Mesenchymal stem cell (in vitro differentiated cells and primary cell): ENCODE results near the gene KLHL18.
"Not testable (repeated sequence)": the region's sequence is repeated elsewhere in the genome, so short reads cannot be mapped to it uniquely, and the experiment has no call there.

ENCODE experiments used
- DNase-seq: peaks from one replicate; pipeline ENCODE4 v3.0.0-alpha.2; 2013
- H2AFZ ChIP-seq: one replicate; pipeline ENCODE4 v1.6.1; 2013; ENCODE audit warnings: low read depth, mild to moderate bottlenecking, control low read depth, inconsistent platforms, low read length, moderate library complexity
- H2AK5ac ChIP-seq: 2 replicates; pipeline ENCODE4 v1.6.1; 2013; ENCODE audit warnings: low read length, moderate library complexity, mild to moderate bottlenecking, inconsistent platforms; ENCODE audit not compliant: severe bottlenecking
- H2BK120ac ChIP-seq: one replicate; pipeline ENCODE4 v1.6.1; 2013; ENCODE audit warnings: low read depth, mild to moderate bottlenecking, inconsistent platforms, low read length, moderate library complexity
- H2BK12ac ChIP-seq, 2 experiments: one replicate each; pipeline ENCODE4 v1.6.1; 2013; ENCODE audit warnings: inconsistent platforms in 2 of 2, low read length in 2 of 2, mild to moderate bottlenecking in 2 of 2, moderate library complexity in 2 of 2, control low read depth in 1 of 2
- H2BK15ac ChIP-seq: one replicate; pipeline ENCODE4 v1.6.1; 2013; ENCODE audit warnings: mild to moderate bottlenecking, low read depth, inconsistent platforms; ENCODE audit not compliant: poor library complexity, severe bottlenecking
- H2BK5ac ChIP-seq: 2 replicates; pipeline ENCODE4 v1.6.1; 2013; ENCODE audit warnings: low read depth, mild to moderate bottlenecking, low read length, control low read depth, inconsistent platforms; ENCODE audit not compliant: poor library complexity, severe bottlenecking
- H3K14ac ChIP-seq, 2 experiments: one replicate each; pipeline ENCODE4 v1.6.1; 2013; ENCODE audit warnings: inconsistent platforms in 2 of 2, low read length in 2 of 2, control low read depth in 1 of 2, mild to moderate bottlenecking in 1 of 2, moderate library complexity in 1 of 2
- H3K18ac ChIP-seq, 2 experiments: one replicate each; pipeline ENCODE4 v1.6.1; 2013; ENCODE audit warnings: inconsistent platforms in 2 of 2, low read length in 2 of 2, control low read depth in 1 of 2, low read depth in 1 of 2, mild to moderate bottlenecking in 1 of 2
- H3K23ac ChIP-seq, 2 experiments: one replicate each; pipeline ENCODE4 v1.6.1; 2013; ENCODE audit warnings: inconsistent platforms in 2 of 2, low read length in 2 of 2, mild to moderate bottlenecking in 2 of 2, moderate library complexity in 2 of 2, control low read depth in 1 of 2
- H3K27ac ChIP-seq: 2 replicates; pipeline ENCODE4 v1.5.1; 2013; ENCODE audit warnings: mild to moderate bottlenecking, moderate library complexity, low read length, control low read depth, inconsistent platforms; ENCODE audit not compliant: poor library complexity, severe bottlenecking
- H3K27me3 ChIP-seq, 2 experiments: 2 replicates each; pipeline versions ENCODE4 v1.6.1 to v1.7.0; 2013; ENCODE audit warnings: low read length in 2 of 2, mild to moderate bottlenecking in 2 of 2, moderate library complexity in 2 of 2, control low read depth in 1 of 2, inconsistent platforms in 1 of 2; ENCODE audit not compliant: control insufficient read depth in 1 of 2, insufficient read depth in 1 of 2
- H3K36me3 ChIP-seq, 2 experiments: 2 replicates each; pipeline versions ENCODE4 v1.6.1 to v1.7.0; 2013; ENCODE audit warnings: low read length in 2 of 2, control low read depth in 1 of 2, inconsistent platforms in 1 of 2, low read depth in 1 of 2, mild to moderate bottlenecking in 1 of 2; ENCODE audit not compliant: insufficient read depth in 2 of 2, control insufficient read depth in 1 of 2
- H3K4ac ChIP-seq, 2 experiments: one replicate each; pipeline ENCODE4 v1.6.1; 2013; ENCODE audit warnings: inconsistent platforms in 2 of 2, low read length in 2 of 2, mild to moderate bottlenecking in 2 of 2, moderate library complexity in 2 of 2, control low read depth in 1 of 2, low read depth in 1 of 2
- H3K4me1 ChIP-seq: 2 replicates; pipeline ENCODE4 v1.6.1; 2013; ENCODE audit warnings: low read depth, low read length, control low read depth; ENCODE audit not compliant: control insufficient read depth, insufficient read depth
- H3K4me2 ChIP-seq: 2 replicates; pipeline ENCODE4 v1.6.1; 2013; ENCODE audit warnings: low read length, mild to moderate bottlenecking, inconsistent platforms; ENCODE audit not compliant: poor library complexity, severe bottlenecking
- H3K4me3 ChIP-seq, 2 experiments: 2 replicates each; pipeline versions ENCODE4 v1.5.1 to v1.7.0; 2013; ENCODE audit warnings: low read length in 2 of 2, mild to moderate bottlenecking in 2 of 2, control low read depth in 1 of 2, low read depth in 1 of 2; ENCODE audit not compliant: insufficient read depth in 1 of 2
- H3K79me1 ChIP-seq: replicated peaks from 2 replicates; pipeline ENCODE4 v1.6.1; 2013; ENCODE audit warnings: mild to moderate bottlenecking, control low read depth, low read length, inconsistent platforms; ENCODE audit not compliant: poor library complexity, severe bottlenecking
- H3K9ac ChIP-seq: 2 replicates; pipeline ENCODE4 v1.7.0; 2013; ENCODE audit warnings: mild to moderate bottlenecking, low read length, moderate library complexity
- H3K9me3 ChIP-seq: 2 replicates; pipeline ENCODE4 v1.7.0; 2013; ENCODE audit warnings: mild to moderate bottlenecking, low read length; ENCODE audit not compliant: control insufficient read depth
- H4K8ac ChIP-seq: one replicate; pipeline ENCODE4 v1.6.1; 2013; ENCODE audit warnings: inconsistent platforms, mild to moderate bottlenecking, low read length, moderate library complexity
- H4K91ac ChIP-seq: one replicate; pipeline ENCODE4 v1.6.1; 2013; ENCODE audit warnings: mild to moderate bottlenecking, low read length, inconsistent platforms
- WGBS: methylation state at CpG from one replicate; pipeline ENCODE4 v1.1.7; 2013; ENCODE audit warnings: mixed read lengths; 5-methylcytosine and 5-hydroxymethylcytosine counted together

The KLHL18 gene

GRCh38 chr3:47251085-47251484 is 31.7 kb upstream of the KLHL18 start:
- not testable (repeated sequence) for H3K27me3 ChIP-seq, H4K8ac ChIP-seq, H3K9me3 ChIP-seq, H2AK5ac ChIP-seq, H3K9ac ChIP-seq, H3K27ac ChIP-seq, H3K14ac ChIP-seq, H3K36me3 ChIP-seq, H2BK12ac ChIP-seq, H3K79me1 ChIP-seq, H2BK120ac ChIP-seq, H2BK5ac ChIP-seq, H3K4me3 ChIP-seq, H3K4ac ChIP-seq, H2BK15ac ChIP-seq, DNase-seq, H4K91ac ChIP-seq, H2AFZ ChIP-seq, H3K23ac ChIP-seq, H3K4me2 ChIP-seq, H3K4me1 ChIP-seq, H3K18ac ChIP-seq
- 84% methylated on average over 3 of the region's 3 CpGs for whole genome bisulfite sequencing

- Histone ChIP-seq H4K8ac (no peak overlapping the region), H3K79me1 (no peaks in the 10 kb centered on the region), H2BK5ac (no peak overlapping the region), H3K23ac (no peak overlapping the region), H3K9ac (no peak overlapping the region), H3K4me1 (no peaks in the 10 kb centered on the region), H3K27me3 (peaks cover 0 to 5% of the 10 kb centered on the region in 2 experiments), H2BK15ac (no peak overlapping the region), H2AFZ (no peak overlapping the region), H2BK120ac (no peak overlapping the region), H3K4me2 (no peak overlapping the region), H3K18ac (no peak overlapping the region), H3K4me3 (no peak overlapping the region), H3K27ac (no peak overlapping the region), H4K91ac (no peak overlapping the region), H3K4ac (no peak overlapping the region), H3K14ac (no peak overlapping the region), H3K9me3 (no peaks in the 10 kb centered on the region), H2BK12ac (no peak overlapping the region), H2AK5ac (no peak overlapping the region), H3K36me3 (no peaks in the 10 kb centered on the region)
- 64% methylated on average over 4 of the region's 5 CpGs for WGBS
- DNase-seq, result no peak
Observed at GRCh38 chr3:47251689-47252088, 31.1 kb upstream of the KLHL18 start.

- H4K8ac ChIP-seq, H3K27ac ChIP-seq, H3K4me3 ChIP-seq, H2BK15ac ChIP-seq, H3K27me3 ChIP-seq, H3K9me3 ChIP-seq, H2AFZ ChIP-seq, H2BK120ac ChIP-seq, H3K18ac ChIP-seq, H3K9ac ChIP-seq, H3K36me3 ChIP-seq, H3K4ac ChIP-seq, H2BK5ac ChIP-seq, H4K91ac ChIP-seq, H3K4me2 ChIP-seq, H3K79me1 ChIP-seq, DNase-seq, H3K23ac ChIP-seq, H2AK5ac ChIP-seq, H2BK12ac ChIP-seq, H3K14ac ChIP-seq: not testable (repeated sequence)
- H3K4me1 ChIP-seq, result peaks cover 13% of the 10 kb centered on the region
- 94% methylated on average over 18 of the region's 25 CpGs for WGBS
Observed at GRCh38 chr3:47256331-47256730, 26.4 kb upstream of the KLHL18 start.

- no peak overlapping the region for H2AFZ ChIP-seq
- H3K4me1 ChIP-seq, result peaks cover 17% of the 10 kb centered on the region
Observed at GRCh38 chr3:47259114-47259513, 23.6 kb upstream of the KLHL18 start.

More at GRCh38 chr3:47259114-47259513, 23.6 kb upstream of the KLHL18 start:
- WGBS, result 90% methylated on average over 3 of the region's 3 CpGs
- H2AK5ac ChIP-seq, result peak overlapping the region; percentile 69
- H3K4me2 ChIP-seq, result no peak overlapping the region
- H3K9me3 ChIP-seq, result no peaks in the 10 kb centered on the region
- no peak overlapping the region for H2BK12ac ChIP-seq
- peaks cover 0 to 4% of the 10 kb centered on the region in 2 experiments for H3K27me3 ChIP-seq
- H3K4me3 ChIP-seq, result no peak overlapping the region
- H2BK15ac ChIP-seq, result no peak overlapping the region
- no peaks in the 10 kb centered on the region for H3K36me3 ChIP-seq
- no peak for DNase-seq
- no peaks in the 10 kb centered on the region for H3K79me1 ChIP-seq
- peak overlapping the region; percentile 0 for H3K27ac ChIP-seq
- H4K8ac ChIP-seq, result no peak overlapping the region
- H3K18ac ChIP-seq, result no peak overlapping the region
- peak overlapping the region in 1 of 2 experiments; percentile 19 for H3K14ac ChIP-seq
- H4K91ac ChIP-seq, result no peak overlapping the region
- H3K4ac ChIP-seq, result no peak overlapping the region
- no peak overlapping the region for H3K9ac ChIP-seq
- no peak overlapping the region for H2BK5ac ChIP-seq
- H2BK120ac ChIP-seq, result no peak overlapping the region
- H3K23ac ChIP-seq, result no peak overlapping the region
